Esophagus muscularis mucosa (tissue), 4 donors: ENCODE measurements around the gene POLN.

ENCODE experiments used
- EP300 ChIP-seq: sonication (generic); formaldehyde crosslinking; IDR thresholded peaks from one replicate; pipeline ENCODE4 v1.6.1; 2017; ENCODE audit warnings: antibody characterized with exemption
- POLR2AphosphoS5 ChIP-seq, 2 donors: sonication (generic); formaldehyde crosslinking; IDR thresholded peaks; one replicate each; pipeline ENCODE4 v1.6.1; 2017; ENCODE audit warnings: antibody characterized with exemption in 2 of 2
- TF ChIP-seq, protein P1 (sequence below), 3 experiments: fragments of 200-600 bp in 2 of 3; fragments of 450-650 bp in 1 of 3; sonication (generic) in 2 of 3; IDR thresholded peaks; one replicate each; pipeline ENCODE4 v1.5.1; 2017 to 2019; ENCODE audit warnings: antibody characterized with exemption in 3 of 3, mild to moderate bottlenecking in 2 of 3, moderate library complexity in 1 of 3

DNA sequence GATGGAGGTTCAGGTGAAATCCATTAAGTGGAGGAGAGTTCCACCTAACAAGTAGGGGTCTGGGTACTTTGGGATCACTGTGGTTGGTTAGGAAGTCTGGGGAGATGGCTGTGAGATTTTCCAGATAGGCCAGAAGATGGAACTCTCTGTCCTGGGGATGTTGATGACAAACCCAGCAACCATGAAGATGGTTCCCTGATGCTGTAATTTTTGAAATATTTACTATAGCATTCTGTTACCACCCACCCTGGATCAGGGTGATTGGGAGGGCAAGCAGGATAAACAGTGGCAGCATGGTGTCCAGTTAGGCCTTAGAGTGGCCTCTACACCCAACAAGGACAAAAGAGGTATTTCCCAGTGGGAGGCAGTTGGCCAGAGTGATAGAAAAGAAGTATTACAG lies 217.2 kb downstream of the POLN start:
- TF ChIP-seq, protein P1, sequence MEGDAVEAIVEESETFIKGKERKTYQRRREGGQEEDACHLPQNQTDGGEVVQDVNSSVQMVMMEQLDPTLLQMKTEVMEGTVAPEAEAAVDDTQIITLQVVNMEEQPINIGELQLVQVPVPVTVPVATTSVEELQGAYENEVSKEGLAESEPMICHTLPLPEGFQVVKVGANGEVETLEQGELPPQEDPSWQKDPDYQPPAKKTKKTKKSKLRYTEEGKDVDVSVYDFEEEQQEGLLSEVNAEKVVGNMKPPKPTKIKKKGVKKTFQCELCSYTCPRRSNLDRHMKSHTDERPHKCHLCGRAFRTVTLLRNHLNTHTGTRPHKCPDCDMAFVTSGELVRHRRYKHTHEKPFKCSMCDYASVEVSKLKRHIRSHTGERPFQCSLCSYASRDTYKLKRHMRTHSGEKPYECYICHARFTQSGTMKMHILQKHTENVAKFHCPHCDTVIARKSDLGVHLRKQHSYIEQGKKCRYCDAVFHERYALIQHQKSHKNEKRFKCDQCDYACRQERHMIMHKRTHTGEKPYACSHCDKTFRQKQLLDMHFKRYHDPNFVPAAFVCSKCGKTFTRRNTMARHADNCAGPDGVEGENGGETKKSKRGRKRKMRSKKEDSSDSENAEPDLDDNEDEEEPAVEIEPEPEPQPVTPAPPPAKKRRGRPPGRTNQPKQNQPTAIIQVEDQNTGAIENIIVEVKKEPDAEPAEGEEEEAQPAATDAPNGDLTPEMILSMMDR (IDR thresholded peaks at IDR 0.05) = no peak
- TF ChIP-seq POLR2AphosphoS5 (IDR thresholded peaks at IDR 0.05) (no peak), EP300 (no peak)
